Measurements from ENCODE around the gene SEMA5B. TPM values are rescaled to one million over a fixed set of nuclear protein-coding genes. Genes with fewer than 3 reads are reported as not detected.

Gene SEMA5B
- total and polyA plus RNA-seq, 2 donors (not counting 1 experiment from before 2014, with no cell fraction given): not detected

- peak overlapping the region; percentile 22 for H2AFZ ChIP-seq (ENCODE audit: insufficient read depth, low read depth, low read length, poor library complexity, severe bottlenecking)
- peak overlapping the region; percentile 54 for H3K4me2 ChIP-seq (replicated peaks; ENCODE audit: low read depth, low read length, poor library complexity, severe bottlenecking)
- TF ChIP-seq CTCF (IDR thresholded peaks at IDR 0.05) (peak; percentile 74), EZH2 (IDR thresholded peaks at IDR 0.05; ENCODE audit: borderline replicate concordance, insufficient read depth, low read depth, low read length, poor library complexity, severe bottlenecking) (no peak)
- no peaks in the 10 kb centered on the region for H3K79me2 ChIP-seq (ENCODE audit: control insufficient read depth, insufficient read depth, low read length)
- no peaks in the 10 kb centered on the region for H4K20me1 ChIP-seq (ENCODE audit: control insufficient read depth, insufficient read depth, low read length, poor library complexity, severe bottlenecking)
- H3K27me3 ChIP-seq (replicated peaks in 1 of 4; ENCODE audit: control extremely low read depth in 1 of 4, control insufficient read depth in 3 of 4, insufficient read depth in 4 of 4, low read length in 3 of 4): peaks cover 0 to 5% (median 1%) of the 10 kb centered on the region in 4 experiments
- intact Hi-C loops (cut with micrococcal nuclease): loop anchor here (1.0 to 2.0 kb wide), 2 partner anchors 85 to 316 kb away; no protein-coding TSS in a partner anchor
- H3K36me3 ChIP-seq (replicated peaks in 1 of 2; ENCODE audit: control extremely low read depth in 1 of 2, control insufficient read depth in 1 of 2, extremely low read depth in 1 of 2, insufficient read depth in 2 of 2, low read length in 1 of 2): no peaks in the 10 kb centered on the region
- peak overlapping the region; percentile 28 for H3K9ac ChIP-seq (ENCODE audit: low read length)
- Mint-ChIP-seq H3K9me3 (ENCODE audit: insufficient read depth) (no peaks in the 10 kb centered on the region), H3K4me3 (no peak overlapping the region), H3K27ac (no peak overlapping the region), H3K4me1 (peaks cover 16% of the 10 kb centered on the region), H3K27me3 (no peaks in the 10 kb centered on the region)
- peaks cover 15 to 21% of the 10 kb centered on the region in 2 donors for H3K4me1 ChIP-seq (ENCODE audit: control insufficient read depth in 2 of 2, insufficient read depth in 2 of 2, low read length in 2 of 2)
- peak; percentile 49 for ATAC-seq (ENCODE audit: low read depth)
- H3K4me3 ChIP-seq (ENCODE audit: control extremely low read depth in 1 of 5, extremely low read depth in 1 of 5, insufficient read depth in 1 of 5, low read depth in 2 of 5, low read length in 4 of 5): no peak overlapping the region
- CTCF ChIA-PET: interaction anchor here (0.8 to 3.4 kb wide), 14 partner anchors 11 to 615 kb away, joined by 3 to 24 read pairs (median 3); no protein-coding TSS in a partner anchor
- no peak overlapping the region for H3K27ac ChIP-seq (ENCODE audit: low read length in 2 of 2)
- POLR2A ChIA-PET: no interaction called here
- WGBS (ENCODE audit: insufficient coverage): 18% methylated on average over 19 of the region's 23 CpGs
- no peaks in the 10 kb centered on the region for H3K9me3 ChIP-seq (ENCODE audit: control extremely low read depth in 1 of 3, control insufficient read depth in 2 of 3, insufficient read depth in 1 of 3, low read length in 2 of 3)
- peak; percentile 35 for DNase-seq
These were observed 84.4 kb downstream of the SEMA5B start for GRCh38 chr3:122942937-122943827.

- ChIA-PET POLR2A (no interaction called here), CTCF (interaction anchor here (0.8 to 3.4 kb wide), 11 partner anchors 12 to 616 kb away, joined by 3 to 24 read pairs (median 4); no protein-coding TSS in a partner anchor)
- no peaks in the 10 kb centered on the region for H3K9me3 ChIP-seq (ENCODE audit: control extremely low read depth in 1 of 3, control insufficient read depth in 2 of 3, insufficient read depth in 1 of 3, low read length in 2 of 3)
- no peak overlapping the region for H3K27ac Mint-ChIP-seq
- H3K79me2 ChIP-seq (ENCODE audit: control insufficient read depth, insufficient read depth, low read length): no peaks in the 10 kb centered on the region
- no peak for ATAC-seq (ENCODE audit: low read depth)
- DNase-seq: no peak
- 100% methylated on average over 2 of the region's 3 CpGs for WGBS (ENCODE audit: insufficient coverage)
- no peak overlapping the region for H3K27ac ChIP-seq (ENCODE audit: low read length in 2 of 2)
- H3K9me3 Mint-ChIP-seq (ENCODE audit: insufficient read depth): no peaks in the 10 kb centered on the region
- TF ChIP-seq EZH2 (IDR thresholded peaks at IDR 0.05; ENCODE audit: borderline replicate concordance, insufficient read depth, low read depth, low read length, poor library complexity, severe bottlenecking): no peak
- TF ChIP-seq CTCF (IDR thresholded peaks at IDR 0.05): no peak
- intact Hi-C loops (cut with micrococcal nuclease): loop anchor here (2.0 kb wide), 1 partner anchor 317 kb away; no protein-coding TSS in a partner anchor
- no peaks in the 10 kb centered on the region for H3K27me3 Mint-ChIP-seq
- H3K36me3 ChIP-seq (replicated peaks in 1 of 2; ENCODE audit: control extremely low read depth in 1 of 2, control insufficient read depth in 1 of 2, extremely low read depth in 1 of 2, insufficient read depth in 2 of 2, low read length in 1 of 2): no peaks in the 10 kb centered on the region
- no peak overlapping the region for H3K9ac ChIP-seq (ENCODE audit: low read length)
- no peak overlapping the region for H3K4me3 ChIP-seq (ENCODE audit: control extremely low read depth in 1 of 5, extremely low read depth in 1 of 5, insufficient read depth in 1 of 5, low read depth in 2 of 5, low read length in 4 of 5)
- no peaks in the 10 kb centered on the region for H4K20me1 ChIP-seq (ENCODE audit: control insufficient read depth, insufficient read depth, low read length, poor library complexity, severe bottlenecking)
- peak overlapping the region; percentile 22 for H2AFZ ChIP-seq (ENCODE audit: insufficient read depth, low read depth, low read length, poor library complexity, severe bottlenecking)
- peaks cover 15 to 21% of the 10 kb centered on the region in 2 donors for H3K4me1 ChIP-seq (ENCODE audit: control insufficient read depth in 2 of 2, insufficient read depth in 2 of 2, low read length in 2 of 2)
- H3K4me3 Mint-ChIP-seq: no peak overlapping the region
- H3K4me1 Mint-ChIP-seq: peaks cover 16% of the 10 kb centered on the region
- H3K27me3 ChIP-seq (replicated peaks in 1 of 4; ENCODE audit: control extremely low read depth in 1 of 4, control insufficient read depth in 3 of 4, insufficient read depth in 4 of 4, low read length in 3 of 4): peaks cover 0 to 5% (median 1%) of the 10 kb centered on the region in 4 experiments
- no peak overlapping the region for H3K4me2 ChIP-seq (replicated peaks; ENCODE audit: low read depth, low read length, poor library complexity, severe bottlenecking)
These were observed 85.3 kb downstream of the SEMA5B start for GRCh38 chr3:122942239-122942638.
